GM21526 (cell line): ENCODE data around the gene THYN1.
A peak's percentile ranks its signal among the peaks of the same experiment; 100 is the strongest.

Experiments used
- ATAC-seq: cut with Tn5 transposase; IDR thresholded peaks from one replicate; pipeline ENCODE4 v1.9.1; 2021; ENCODE audit warnings: moderate library complexity; ENCODE audit not compliant: unreplicated experiment, low FRiP score

THYN1 gene

GRCh38 chr11:134252346-134253187 is 585 bp downstream of the THYN1 start:
- ATAC-seq, result peak; percentile 34

- no peak for ATAC-seq
These were observed 2.5 kb downstream of the THYN1 start for GRCh38 chr11:134250675-134251074.

- no peak for ATAC-seq
These were observed 2.9 kb downstream of the THYN1 start for GRCh38 chr11:134250246-134250645.

GRCh38 chr11:134248910-134249480 is 4.2 kb downstream of the THYN1 start:
- no peak for ATAC-seq

GRCh38 chr11:134246678-134247077 is 6.5 kb downstream of the THYN1 start:
- no peak for ATAC-seq

GRCh38 chr11:134246100-134246499 is 7.1 kb downstream of the THYN1 start:
- no peak for ATAC-seq

- ATAC-seq, result no peak
These were observed 7.7 kb downstream of the THYN1 start for GRCh38 chr11:134245434-134245833.

GRCh38 chr11:134244593-134244992 is 8.6 kb downstream of the THYN1 start:
- peak; percentile 72 for ATAC-seq

GRCh38 chr11:134243913-134244312 is 9.2 kb downstream of the THYN1 start:
- ATAC-seq, result no peak

- ATAC-seq, result no peak
These were observed 10.8 kb downstream of the THYN1 start for GRCh38 chr11:134242376-134242775.

GRCh38 chr11:134240592-134240991 is 12.6 kb downstream of the THYN1 start:
- no peak for ATAC-seq

GRCh38 chr11:134238956-134239355 is 14.2 kb downstream of the THYN1 start:
- no peak for ATAC-seq

GRCh38 chr11:134237557-134237922 is 15.6 kb downstream of the THYN1 start:
- ATAC-seq, result no peak

GRCh38 chr11:134236834-134237556 is 16.2 kb downstream of the THYN1 start:
- no peak for ATAC-seq

- ATAC-seq, result no peak
These were observed 17.8 kb downstream of the THYN1 start for GRCh38 chr11:134235399-134235798.

GRCh38 chr11:134233729-134234179 is 19.4 kb downstream of the THYN1 start:
- ATAC-seq, result no peak

- ATAC-seq, result no peak
These were observed 21.0 kb downstream of the THYN1 start for GRCh38 chr11:134231958-134232659.

GRCh38 chr11:134230339-134230738 is 22.8 kb downstream of the THYN1 start:
- ATAC-seq, result no peak

GRCh38 chr11:134229126-134229790 is 23.9 kb downstream of the THYN1 start:
- no peak for ATAC-seq

- ATAC-seq, result peak; percentile 48
These were observed 24.5 kb downstream of the THYN1 start for GRCh38 chr11:134228625-134229024.
